ENCODE measurements around the gene SLCO2B1.

Gene SLCO2B1

GRCh38 chr11:75246671-75247350 is 95.9 kb downstream of the SLCO2B1 start:
- no peak for DNase-seq (ENCODE audit: low read depth, low spot score)

- no peak for DNase-seq (ENCODE audit: low read depth, low spot score)
These were observed 98.0 kb downstream of the SLCO2B1 start for GRCh38 chr11:75248924-75249256.

- no peak for DNase-seq (ENCODE audit: low read depth, low spot score)
These were observed 98.8 kb downstream of the SLCO2B1 start for GRCh38 chr11:75249704-75250103.

GRCh38 chr11:75254326-75254725 is 103.4 kb downstream of the SLCO2B1 start:
- DNase-seq (ENCODE audit: low read depth, low spot score) = no peak

All from astrocyte of the hippocampus (primary cell).